Measurements from ENCODE around the gene SLC12A7. TPM values are rescaled to one million over a fixed set of nuclear protein-coding genes. Genes with fewer than 3 reads are reported as not detected.
"Not testable (repeated sequence)": the region's sequence is repeated elsewhere in the genome, so short reads cannot be mapped to it uniquely, and the experiment has no call there.

The SLC12A7 gene
- total RNA-seq, 1 experiment from 2014 or later, result 12.0 TPM

GRCh38 chr5:1029945-1030625 is 81.8 kb downstream of the SLC12A7 start:
- H3K9me3 ChIP-seq (replicated peaks), result no peaks in the 10 kb centered on the region
- no peaks in the 10 kb centered on the region for H3K36me3 ChIP-seq
- H3K4me1 ChIP-seq, result no peaks in the 10 kb centered on the region
- H3K27me3 ChIP-seq, result no peaks in the 10 kb centered on the region
- no peak overlapping the region for H3K4me3 ChIP-seq
- DNase-seq, result no peak
- no peak overlapping the region for H3K27ac ChIP-seq

DNA sequence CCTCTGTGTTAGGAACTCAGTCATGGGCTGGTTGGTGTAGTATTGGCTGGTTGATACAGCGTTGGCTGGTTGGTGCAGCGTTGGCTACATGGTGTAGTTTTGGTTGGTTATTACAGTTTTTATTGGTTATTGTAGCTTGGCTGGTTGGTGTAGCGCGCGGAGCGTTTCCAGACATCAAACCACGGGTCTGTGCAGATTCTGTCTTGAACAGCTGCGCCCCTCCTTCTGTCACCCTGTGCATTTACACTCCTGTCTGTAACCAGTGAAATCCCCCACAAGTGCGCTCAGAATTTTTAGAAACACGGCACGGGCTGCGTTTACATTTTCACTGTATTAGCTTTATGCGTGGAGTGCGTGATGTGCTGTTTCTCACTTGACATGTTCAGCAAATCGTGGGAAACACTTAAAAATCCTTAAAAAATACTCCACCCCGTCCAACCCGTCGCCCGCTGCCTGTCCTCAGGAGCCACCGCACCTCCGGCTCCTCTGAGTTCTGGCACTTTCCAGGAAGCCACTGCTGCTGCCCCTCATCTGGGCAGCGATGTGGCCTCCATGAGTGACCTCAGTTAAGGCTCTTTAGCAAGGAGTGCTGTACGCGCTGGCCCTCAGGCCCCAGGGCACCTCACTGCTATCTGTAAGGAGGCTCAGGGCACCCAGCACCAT is 82.5 kb downstream of the SLC12A7 start:
- Histone ChIP-seq H3K4me1 (no peaks in the 10 kb centered on the region), H3K36me3 (no peaks in the 10 kb centered on the region), H3K9me3 (replicated peaks) (no peaks in the 10 kb centered on the region), H3K4me3 (no peak overlapping the region), H3K27ac (no peak overlapping the region), H3K27me3 (no peaks in the 10 kb centered on the region)
- no peak for DNase-seq

GRCh38 chr5:1028481-1029281 is 83.2 kb downstream of the SLC12A7 start:
- no peaks in the 10 kb centered on the region for H3K9me3 ChIP-seq (replicated peaks)
- no peak overlapping the region for H3K27ac ChIP-seq
- H3K4me1 ChIP-seq, result no peaks in the 10 kb centered on the region
- no peak overlapping the region for H3K4me3 ChIP-seq
- no peak for DNase-seq
- H3K27me3 ChIP-seq, result no peaks in the 10 kb centered on the region
- H3K36me3 ChIP-seq, result no peaks in the 10 kb centered on the region

GRCh38 chr5:1027631-1028441 is 84.0 kb downstream of the SLC12A7 start:
- Histone ChIP-seq H3K4me1 (no peaks in the 10 kb centered on the region), H3K36me3 (no peaks in the 10 kb centered on the region), H3K4me3 (no peak overlapping the region), H3K27me3 (no peaks in the 10 kb centered on the region), H3K9me3 (replicated peaks) (no peaks in the 10 kb centered on the region), H3K27ac (no peak overlapping the region)
- DNase-seq, result no peak

DNA sequence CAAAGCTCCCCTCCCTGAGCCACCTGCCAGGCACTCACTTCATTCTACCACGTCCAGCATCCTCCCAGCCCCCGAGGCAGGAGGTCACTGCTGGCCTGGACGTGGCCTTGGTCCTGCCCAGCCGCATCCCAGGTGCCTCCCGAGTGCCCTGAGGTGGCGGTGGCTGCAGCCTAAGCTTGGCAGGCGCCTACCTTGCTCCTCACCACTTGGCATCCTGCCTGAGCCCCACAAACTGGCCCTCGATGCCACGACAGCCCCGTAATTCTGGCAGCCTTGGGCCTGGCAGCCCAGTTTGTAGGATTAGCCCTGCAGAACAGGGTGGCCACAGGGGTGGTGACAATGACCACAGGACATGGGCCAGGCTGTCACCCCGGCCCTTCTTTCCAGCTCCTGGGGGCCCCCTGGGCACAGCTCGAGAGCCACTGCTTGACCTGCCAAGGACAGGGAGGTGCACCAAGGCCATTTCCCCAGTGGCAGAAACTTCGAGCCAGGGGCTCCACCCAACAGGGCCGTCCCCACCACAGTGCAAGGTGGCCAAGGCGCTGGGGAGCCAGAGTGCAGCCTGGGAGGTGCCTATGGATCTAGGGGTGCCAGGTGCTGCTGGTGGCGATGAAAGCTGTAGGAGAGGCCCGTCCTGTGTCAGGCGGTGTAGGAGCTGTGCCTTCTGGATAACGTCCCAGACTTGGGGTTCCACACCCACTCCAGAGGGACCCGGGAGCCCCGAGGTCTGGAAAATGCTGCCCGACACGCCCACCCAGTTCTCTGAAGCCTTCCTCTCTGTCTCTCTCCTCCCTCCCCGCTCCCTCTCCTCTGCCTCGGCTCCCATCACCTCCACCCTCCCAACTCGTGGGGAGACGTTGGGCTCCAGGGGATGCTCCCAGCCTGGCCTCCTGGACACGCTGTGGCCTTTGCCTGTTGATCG is 84.9 kb downstream of the SLC12A7 start:
- no peaks in the 10 kb centered on the region for H3K27me3 ChIP-seq
- H3K27ac ChIP-seq, result no peak overlapping the region
- no peak for DNase-seq
- H3K4me3 ChIP-seq, result no peak overlapping the region
- no peaks in the 10 kb centered on the region for H3K9me3 ChIP-seq (replicated peaks)
- no peaks in the 10 kb centered on the region for H3K4me1 ChIP-seq
- no peaks in the 10 kb centered on the region for H3K36me3 ChIP-seq

DNA sequence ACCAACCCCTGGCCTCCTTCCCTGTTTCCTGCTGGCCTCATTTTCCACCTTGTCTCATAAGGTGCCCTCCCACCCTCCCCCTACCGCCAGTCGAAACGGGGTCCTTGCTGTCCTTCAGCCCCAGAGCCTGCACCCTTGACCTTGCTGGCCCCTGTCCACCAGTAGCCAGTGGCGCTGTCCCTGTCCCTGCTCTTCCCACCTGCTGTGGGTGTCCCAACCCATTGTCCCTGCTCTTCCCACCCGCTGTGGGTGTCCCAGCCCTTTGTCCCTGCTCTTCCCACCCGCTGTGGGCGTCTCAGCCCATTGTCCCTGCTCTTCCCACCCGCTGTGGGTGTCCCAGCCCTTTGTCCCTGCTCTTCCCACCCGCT is 89.9 kb downstream of the SLC12A7 start:
- H3K4me3 ChIP-seq; H3K27me3 ChIP-seq; DNase-seq; H3K9me3 ChIP-seq (replicated peaks); H3K4me1 ChIP-seq; H3K27ac ChIP-seq; H3K36me3 ChIP-seq: not testable (repeated sequence)

DNA sequence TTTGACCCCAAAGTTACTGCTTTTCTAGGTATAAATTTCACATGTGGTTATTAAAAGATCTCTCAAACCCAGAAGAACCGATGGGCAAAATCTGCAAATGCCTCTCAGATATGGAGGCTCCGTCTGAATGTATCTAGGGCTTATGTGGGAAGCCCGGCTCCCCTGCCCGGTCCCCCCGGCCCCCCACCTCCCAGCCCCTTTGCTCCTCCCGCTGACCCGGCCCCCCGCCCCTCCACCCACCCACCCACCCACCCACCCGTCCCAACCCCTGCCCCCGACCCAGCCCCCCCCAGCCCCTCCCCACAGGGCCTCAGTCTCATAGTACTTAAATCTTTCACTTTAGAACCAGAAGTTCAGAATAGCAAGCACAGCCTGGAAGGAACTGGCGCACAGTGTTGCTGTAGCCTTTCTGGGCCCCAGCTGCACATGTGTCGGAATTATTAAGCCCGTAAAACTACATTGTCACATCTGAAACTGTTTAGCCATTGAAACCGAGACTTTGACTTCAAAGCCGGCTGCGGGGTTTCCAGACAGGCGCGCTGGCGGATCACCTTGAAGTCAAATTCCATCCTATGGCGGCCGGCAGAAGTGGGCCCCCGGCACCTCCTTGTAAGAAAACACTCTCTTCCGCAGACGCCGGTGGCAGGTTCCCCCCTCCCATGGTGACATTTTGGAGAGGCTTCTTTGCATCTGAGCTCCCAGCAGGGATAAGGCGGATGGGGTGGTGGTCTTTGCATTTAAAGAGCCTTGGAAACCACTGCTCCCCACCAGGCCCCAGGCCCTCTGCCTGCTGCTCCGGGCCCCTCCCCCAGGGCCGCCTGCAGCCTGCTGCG is 90.5 kb downstream of the SLC12A7 start:
- no peaks in the 10 kb centered on the region for H3K36me3 ChIP-seq
- H3K9me3 ChIP-seq (replicated peaks), result no peaks in the 10 kb centered on the region
- no peak for DNase-seq
- no peak overlapping the region for H3K4me3 ChIP-seq
- no peaks in the 10 kb centered on the region for H3K27me3 ChIP-seq
- no peaks in the 10 kb centered on the region for H3K4me1 ChIP-seq
- no peak overlapping the region for H3K27ac ChIP-seq

GRCh38 chr5:1020452-1020961 is 91.4 kb downstream of the SLC12A7 start:
- Histone ChIP-seq H3K9me3 (replicated peaks) (no peaks in the 10 kb centered on the region), H3K27ac (no peak overlapping the region), H3K27me3 (no peaks in the 10 kb centered on the region), H3K4me3 (no peak overlapping the region), H3K4me1 (no peaks in the 10 kb centered on the region), H3K36me3 (no peaks in the 10 kb centered on the region)
- DNase-seq, result no peak

- Histone ChIP-seq H3K27ac (no peak overlapping the region), H3K4me3 (no peak overlapping the region), H3K9me3 (replicated peaks) (no peaks in the 10 kb centered on the region), H3K4me1 (no peaks in the 10 kb centered on the region), H3K27me3 (no peaks in the 10 kb centered on the region), H3K36me3 (no peaks in the 10 kb centered on the region)
- DNase-seq, result no peak
Observed at GRCh38 chr5:1019001-1019905, 92.6 kb downstream of the SLC12A7 start.

GRCh38 chr5:1018596-1018995 is 93.3 kb downstream of the SLC12A7 start:
- H3K9me3 ChIP-seq (replicated peaks), result no peaks in the 10 kb centered on the region
- no peak for DNase-seq
- no peaks in the 10 kb centered on the region for H3K27me3 ChIP-seq
- no peaks in the 10 kb centered on the region for H3K36me3 ChIP-seq
- no peaks in the 10 kb centered on the region for H3K4me1 ChIP-seq
- H3K27ac ChIP-seq, result no peak overlapping the region
- H3K4me3 ChIP-seq, result no peak overlapping the region

GRCh38 chr5:1017691-1018455 is 94.0 kb downstream of the SLC12A7 start:
- Histone ChIP-seq H3K4me3 (no peak overlapping the region), H3K9me3 (replicated peaks) (no peaks in the 10 kb centered on the region), H3K27ac (no peak overlapping the region), H3K36me3 (no peaks in the 10 kb centered on the region), H3K27me3 (no peaks in the 10 kb centered on the region), H3K4me1 (no peaks in the 10 kb centered on the region)
- DNase-seq, result no peak

GRCh38 chr5:1017056-1017455 is 94.8 kb downstream of the SLC12A7 start:
- Histone ChIP-seq H3K36me3 (no peaks in the 10 kb centered on the region), H3K4me1 (no peaks in the 10 kb centered on the region), H3K27me3 (no peaks in the 10 kb centered on the region), H3K4me3 (no peak overlapping the region), H3K27ac (no peak overlapping the region), H3K9me3 (replicated peaks) (no peaks in the 10 kb centered on the region)
- DNase-seq, result no peak

All from SJCRH30 (cell line).